Neuronal stem cell (in vitro differentiated cells): ENCODE data around the gene DPM1.

Experiments
- DNase-seq: peaks from one replicate; pipeline ENCODE4 v3.0.0-alpha.2; 2013; ENCODE audit warnings: low spot score
- H2AFZ ChIP-seq: one replicate; pipeline ENCODE4 v1.6.1; 2013; ENCODE audit warnings: mild to moderate bottlenecking, low read length, inconsistent platforms
- H2AK5ac ChIP-seq: 2 replicates; pipeline ENCODE4 v1.6.1; 2013; ENCODE audit warnings: low read depth, mild to moderate bottlenecking, inconsistent platforms, low read length, moderate library complexity, mixed read lengths
- H2BK120ac ChIP-seq: 2 replicates; pipeline ENCODE4 v1.6.1; 2013; ENCODE audit warnings: low read depth, mild to moderate bottlenecking, inconsistent platforms, low read length, moderate library complexity, mixed read lengths
- H2BK12ac ChIP-seq: one replicate; pipeline ENCODE4 v1.6.1; 2013; ENCODE audit warnings: low read length, inconsistent platforms
- H2BK15ac ChIP-seq: 2 replicates; pipeline ENCODE4 v1.6.1; 2013; ENCODE audit warnings: mild to moderate bottlenecking, low read length, inconsistent platforms, mixed read lengths
- H2BK5ac ChIP-seq: one replicate; pipeline ENCODE4 v1.6.1; 2013; ENCODE audit warnings: inconsistent platforms, mild to moderate bottlenecking, low read length, moderate library complexity
- H3K14ac ChIP-seq: one replicate; pipeline ENCODE4 v1.6.1; 2013; ENCODE audit warnings: low read length, inconsistent platforms
- H3K18ac ChIP-seq: 2 replicates; pipeline ENCODE4 v1.6.1; 2013; ENCODE audit warnings: low read length, inconsistent platforms
- H3K23ac ChIP-seq: 2 replicates; pipeline ENCODE4 v1.6.1; 2013; ENCODE audit warnings: low read depth, mild to moderate bottlenecking, mixed read lengths, low read length, inconsistent platforms; ENCODE audit not compliant: poor library complexity
- H3K27ac ChIP-seq: replicated peaks from 3 replicates; pipeline ENCODE4 v1.5.1; 2013; ENCODE audit warnings: low read length, inconsistent platforms
- H3K27me3 ChIP-seq, 3 experiments: 2 replicates each; pipeline ENCODE4 v1.6.1; 2013; ENCODE audit warnings: low read length in 3 of 3, mild to moderate bottlenecking in 2 of 3, inconsistent platforms in 1 of 3, low read depth in 1 of 3, mixed read lengths in 1 of 3, moderate library complexity in 1 of 3; ENCODE audit not compliant: control insufficient read depth in 3 of 3, insufficient read depth in 3 of 3
- H3K36me3 ChIP-seq, 2 donors: replicated peaks in 1 of 2; 2 replicates each; pipeline ENCODE4 v1.6.1; 2013; ENCODE audit warnings: low read length in 2 of 2; ENCODE audit not compliant: control insufficient read depth in 2 of 2, insufficient read depth in 2 of 2
- H3K4ac ChIP-seq: 2 replicates; pipeline ENCODE4 v1.6.1; 2013; ENCODE audit warnings: inconsistent platforms, mild to moderate bottlenecking, low read length, moderate library complexity
- H3K4me1 ChIP-seq, 2 donors: 1 replicate in 1 of 2; 2 replicates in 1 of 2; pipeline ENCODE4 v1.6.1; 2013; ENCODE audit warnings: low read length in 2 of 2, low read depth in 1 of 2; ENCODE audit not compliant: control insufficient read depth in 2 of 2, insufficient read depth in 1 of 2
- H3K4me2 ChIP-seq: one replicate; pipeline ENCODE4 v1.6.1; 2013; ENCODE audit warnings: mild to moderate bottlenecking, low read length, inconsistent platforms; ENCODE audit not compliant: insufficient read depth, poor library complexity, severe bottlenecking
- H3K4me3 ChIP-seq, 2 donors: 2 replicates each; pipeline ENCODE4 v1.5.1; 2013; ENCODE audit warnings: low read length in 2 of 2, mild to moderate bottlenecking in 2 of 2, inconsistent platforms in 1 of 2, moderate library complexity in 1 of 2
- H3K79me1 ChIP-seq: one replicate; pipeline ENCODE4 v1.6.1; 2013; ENCODE audit warnings: low read depth, mild to moderate bottlenecking, inconsistent platforms, low read length, moderate library complexity
- H3K9ac ChIP-seq: one replicate; pipeline ENCODE4 v1.6.1; 2013; ENCODE audit warnings: mild to moderate bottlenecking, low read depth, low read length, inconsistent platforms; ENCODE audit not compliant: poor library complexity
- H3K9me3 ChIP-seq, 2 donors: replicated peaks in 1 of 2; 2 replicates each; pipeline versions ENCODE3 to v1.6.1; 2013; ENCODE audit warnings: low read length in 2 of 2, mild to moderate bottlenecking in 2 of 2, inconsistent platforms in 1 of 2, low read depth in 1 of 2, mixed read lengths in 1 of 2, moderate library complexity in 1 of 2; ENCODE audit not compliant: control insufficient read depth in 2 of 2, insufficient read depth in 1 of 2
- H4K8ac ChIP-seq: one replicate; pipeline ENCODE4 v1.6.1; 2013; ENCODE audit warnings: low read depth, mild to moderate bottlenecking, inconsistent platforms, low read length, moderate library complexity
- H4K91ac ChIP-seq: one replicate; pipeline ENCODE4 v1.6.1; 2013; ENCODE audit warnings: low read length, low read depth, mild to moderate bottlenecking, inconsistent platforms; ENCODE audit not compliant: poor library complexity
- WGBS, 2 donors: extraction: QIAGEN DNeasy Blood & Tissue Kit; methylation state at CpG; one replicate each; pipeline ENCODE4 v1.1.7; 2013; ENCODE audit warnings: missing lambda C conversion rate in 2 of 2, mixed read lengths in 1 of 2; ENCODE audit not compliant: insufficient read length in 2 of 2, insufficient replicate concordance in 1 of 2; ENCODE audit errors: extremely low coverage in 2 of 2; 5-methylcytosine and 5-hydroxymethylcytosine counted together

The DPM1 gene

DNA sequence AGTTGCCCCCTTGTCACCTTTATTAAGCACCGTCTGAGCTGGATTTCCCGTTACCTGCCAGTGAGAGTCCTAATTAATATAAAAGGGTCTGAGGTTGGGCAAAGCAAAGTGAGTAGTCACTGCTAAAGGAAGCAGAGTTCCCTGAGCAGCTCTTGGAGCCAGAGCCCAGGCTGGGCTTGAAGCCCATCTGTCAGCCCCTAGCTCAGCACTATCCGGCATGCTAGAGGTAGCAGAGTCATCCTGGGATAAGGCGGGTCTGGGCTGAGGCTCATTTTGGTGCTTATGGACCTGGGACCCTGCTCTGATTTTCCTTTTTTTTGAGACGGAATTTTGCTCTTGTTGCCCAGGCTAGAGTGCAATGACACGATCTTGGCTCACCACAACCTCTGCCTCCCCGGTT, 73.3 kb downstream of the DPM1 start:
- Histone ChIP-seq H3K14ac (no peak overlapping the region), H3K36me3 (peaks cover 9 to 32% of the 10 kb centered on the region in 2 donors), H2BK15ac (no peak overlapping the region), H3K18ac (no peak overlapping the region), H3K9ac (no peak overlapping the region), H4K91ac (no peak overlapping the region), H2AFZ (no peak overlapping the region), H3K4me1 (no peaks in the 10 kb centered on the region), H3K4me2 (no peak overlapping the region), H3K9me3 (peaks cover 0 to 9% of the 10 kb centered on the region in 2 donors), H3K4ac (no peak overlapping the region), H2BK120ac (no peak overlapping the region), H3K23ac (no peak overlapping the region), H3K27me3 (no peaks in the 10 kb centered on the region), H3K27ac (no peak overlapping the region), H4K8ac (no peak overlapping the region), H2BK12ac (no peak overlapping the region), H2BK5ac (no peak overlapping the region), H3K79me1 (no peaks in the 10 kb centered on the region), H3K4me3 (no peak overlapping the region), H2AK5ac (no peak overlapping the region)
- WGBS, 2 donors, result no CpG with 5 or more reads among the region's 7 CpGs
- DNase-seq, result no peak
